NCI-H774 (cell line): Measurements from ENCODE around the gene PSAPL1.

ENCODE experiments used
- DNase-seq: peaks from one replicate; lab custom pipeline; 2025; lab: John Stamatoyannopoulos, UW

PSAPL1 gene, protein sequence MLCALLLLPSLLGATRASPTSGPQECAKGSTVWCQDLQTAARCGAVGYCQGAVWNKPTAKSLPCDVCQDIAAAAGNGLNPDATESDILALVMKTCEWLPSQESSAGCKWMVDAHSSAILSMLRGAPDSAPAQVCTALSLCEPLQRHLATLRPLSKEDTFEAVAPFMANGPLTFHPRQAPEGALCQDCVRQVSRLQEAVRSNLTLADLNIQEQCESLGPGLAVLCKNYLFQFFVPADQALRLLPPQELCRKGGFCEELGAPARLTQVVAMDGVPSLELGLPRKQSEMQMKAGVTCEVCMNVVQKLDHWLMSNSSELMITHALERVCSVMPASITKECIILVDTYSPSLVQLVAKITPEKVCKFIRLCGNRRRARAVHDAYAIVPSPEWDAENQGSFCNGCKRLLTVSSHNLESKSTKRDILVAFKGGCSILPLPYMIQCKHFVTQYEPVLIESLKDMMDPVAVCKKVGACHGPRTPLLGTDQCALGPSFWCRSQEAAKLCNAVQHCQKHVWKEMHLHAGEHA

DNA sequence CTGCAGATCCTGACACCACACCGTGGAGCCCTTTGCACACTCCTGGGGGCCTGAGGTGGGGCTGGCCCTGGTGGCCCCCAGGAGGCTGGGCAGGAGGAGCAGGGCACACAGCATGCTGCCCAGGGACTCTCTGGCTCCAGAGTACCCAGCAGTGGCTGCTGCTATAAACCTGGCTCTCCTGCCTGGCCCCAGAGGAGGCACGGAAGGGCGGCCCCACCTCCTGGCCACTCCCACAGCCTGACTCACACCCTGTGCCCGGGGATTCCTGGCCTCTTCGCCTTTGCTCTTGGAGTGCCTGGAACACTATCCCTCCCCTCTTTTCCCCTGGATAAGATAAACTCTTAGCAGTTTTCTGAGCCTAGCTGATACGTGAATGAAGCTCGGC is at the start of gene PSAPL1:
PSAPL1 (minus strand) TSS at position 165 of the 385 bp plus-strand sequence; CDS start at position 114, 51 bp downstream.
- no peak for DNase-seq

DNA sequence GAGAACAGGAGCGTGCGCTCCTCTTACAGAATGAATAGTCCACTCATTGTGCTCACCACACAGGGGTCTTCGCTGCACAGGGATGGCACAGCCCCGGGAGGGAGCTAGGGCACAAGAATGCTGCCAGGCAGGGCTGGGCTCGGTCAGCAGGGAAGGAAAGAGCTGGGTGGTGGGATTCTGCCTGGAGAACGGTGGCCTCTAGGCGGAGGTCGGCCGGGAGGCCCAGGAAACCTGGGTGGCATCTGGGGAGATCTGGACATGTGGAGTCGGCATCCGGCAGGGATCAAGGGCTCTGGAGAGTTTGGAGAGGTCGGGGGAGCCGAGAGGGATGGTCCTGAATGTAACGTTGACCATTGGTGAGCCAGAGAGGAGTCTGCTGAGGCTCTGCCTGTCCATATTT is 46.5 kb upstream of the PSAPL1 start:
- no peak for DNase-seq

DNA sequence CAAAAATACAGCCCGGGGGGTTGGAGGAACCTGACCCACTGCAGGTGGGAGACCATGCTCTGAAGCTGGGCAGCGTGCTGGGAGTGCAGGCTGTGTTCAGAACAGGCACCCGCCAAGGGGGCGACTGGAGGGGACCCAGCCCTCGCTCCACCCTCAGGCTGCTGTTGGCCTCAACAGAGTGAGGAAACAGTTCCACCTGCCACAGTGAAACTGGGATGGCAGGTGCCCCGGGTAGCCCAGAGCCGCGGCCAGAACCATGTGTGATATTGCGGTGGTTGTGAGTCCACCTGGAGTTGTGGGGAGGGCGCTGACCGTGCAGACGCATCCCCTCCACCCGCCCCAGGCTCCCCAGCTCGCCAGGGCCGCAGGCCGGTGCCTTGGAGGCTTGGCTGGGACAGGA is 45.7 kb upstream of the PSAPL1 start:
- DNase-seq = no peak

DNA sequence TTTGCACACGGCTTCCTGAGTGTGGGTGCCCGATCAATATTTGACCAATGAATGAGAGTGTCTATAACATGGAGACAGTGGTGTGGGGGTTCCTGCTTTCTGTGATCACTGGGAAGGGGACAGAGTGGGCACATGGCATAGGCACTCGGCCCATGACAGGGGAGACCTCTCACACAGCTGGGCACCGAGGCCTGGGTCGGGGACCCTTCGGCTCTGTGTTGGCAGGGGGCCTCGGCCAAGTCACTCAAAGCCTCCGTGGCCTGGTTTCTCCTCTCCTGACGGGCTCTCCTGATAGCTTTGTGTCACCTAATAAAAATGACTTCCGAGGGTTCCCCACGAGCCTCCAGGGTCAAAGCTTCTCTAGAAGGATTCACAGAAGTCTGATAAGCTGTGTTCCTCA is 43.9 kb upstream of the PSAPL1 start:
- no peak for DNase-seq

DNA sequence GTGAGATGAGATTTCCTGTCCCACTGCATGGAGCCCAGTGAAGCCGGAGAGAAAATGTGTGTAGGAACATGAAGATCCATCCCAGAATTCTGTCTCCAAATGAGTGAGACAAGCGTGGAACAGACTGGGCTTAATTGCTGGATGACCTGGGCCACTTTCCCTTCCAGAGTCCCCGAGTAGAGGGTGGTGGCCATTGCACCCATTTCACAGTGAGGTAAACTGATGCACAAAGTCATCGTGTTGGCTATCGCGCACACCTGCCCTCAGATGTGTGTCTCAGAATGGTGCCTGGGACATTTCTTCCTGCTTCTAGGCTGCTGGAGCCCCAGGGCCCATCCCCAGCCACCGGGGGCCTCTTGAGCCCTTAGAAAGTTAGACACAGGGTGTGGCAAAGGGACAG is 43.0 kb upstream of the PSAPL1 start:
- no peak for DNase-seq

DNA sequence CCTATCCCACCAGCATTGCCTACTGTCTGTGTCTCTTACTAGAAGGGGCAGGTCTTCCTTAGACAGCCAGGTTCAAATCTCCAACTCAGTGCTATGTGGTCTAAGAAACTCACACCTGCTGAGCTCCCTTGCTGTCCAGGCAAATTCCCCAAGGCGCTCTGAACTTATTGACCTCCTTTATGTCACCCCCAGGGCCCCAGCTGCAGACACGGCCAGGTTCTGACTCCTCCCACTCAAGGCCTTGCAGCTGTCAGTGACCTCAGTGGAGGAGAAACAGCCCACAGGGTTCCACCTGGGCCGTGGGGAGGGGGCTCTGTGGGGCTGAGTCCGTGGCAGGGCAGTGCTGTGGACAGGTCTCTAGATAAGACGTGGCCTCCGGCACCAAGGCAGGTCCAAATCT is 42.1 kb upstream of the PSAPL1 start:
- no peak for DNase-seq

DNA sequence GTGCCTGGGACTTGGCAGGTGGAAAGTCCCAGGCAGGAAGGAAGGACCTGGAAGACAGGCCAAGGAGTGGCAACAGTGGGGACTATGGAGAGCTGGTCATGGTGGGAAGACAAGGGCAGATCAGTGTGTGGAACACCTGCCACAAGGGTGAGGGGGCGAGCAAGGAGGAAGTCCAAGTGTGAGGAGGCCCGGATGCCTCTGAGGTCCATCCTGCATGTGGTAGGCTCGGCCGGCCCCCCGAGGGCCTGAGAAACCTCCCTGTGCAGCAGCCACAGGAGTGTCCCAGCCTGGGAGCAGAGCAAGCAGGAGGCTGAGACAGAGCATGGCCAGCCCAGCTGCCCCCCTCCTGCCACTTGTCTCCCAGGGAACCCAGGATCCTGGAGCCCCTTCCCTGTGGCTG is 40.5 kb upstream of the PSAPL1 start:
- DNase-seq = no peak

DNA sequence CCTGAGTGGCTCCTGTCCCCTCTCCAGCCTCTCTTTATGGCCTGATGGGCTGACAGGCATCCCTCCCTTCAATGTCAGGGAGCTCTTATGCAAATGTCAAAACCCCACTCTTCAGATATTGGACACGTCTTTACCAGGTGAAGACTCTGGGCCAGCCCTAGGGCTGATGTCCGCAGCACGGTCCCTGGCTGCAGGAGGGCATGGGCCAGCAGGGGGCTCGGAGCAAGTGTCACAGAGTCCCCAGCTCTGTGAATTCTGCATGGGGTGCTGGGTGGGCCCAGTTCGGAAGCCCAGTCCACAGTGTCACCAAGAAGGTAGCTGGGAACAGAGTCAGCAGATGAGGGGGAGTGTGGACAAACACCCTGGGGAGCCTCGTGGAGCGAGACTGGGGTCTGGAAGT is 39.6 kb upstream of the PSAPL1 start:
- DNase-seq = no peak

DNA sequence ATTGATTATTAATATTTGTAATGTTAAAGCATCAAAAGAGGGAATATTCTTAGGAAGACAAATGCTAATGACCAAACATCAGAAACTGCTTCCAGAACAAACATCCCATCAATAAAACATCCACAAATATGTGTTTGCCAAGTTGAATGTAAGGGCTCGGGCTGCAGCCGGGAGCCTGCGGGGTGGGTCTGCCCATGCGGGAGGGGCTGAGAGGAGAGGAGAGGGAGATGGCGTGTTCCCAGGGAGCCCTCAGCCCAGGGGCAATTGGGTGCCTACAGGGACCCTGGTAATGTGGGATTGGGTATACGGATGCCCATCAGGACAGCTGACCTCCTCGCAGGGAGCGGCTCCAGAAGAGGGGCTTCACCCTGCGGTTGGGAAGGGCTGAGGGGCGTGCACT is 38.4 kb upstream of the PSAPL1 start:
- no peak for DNase-seq

DNA sequence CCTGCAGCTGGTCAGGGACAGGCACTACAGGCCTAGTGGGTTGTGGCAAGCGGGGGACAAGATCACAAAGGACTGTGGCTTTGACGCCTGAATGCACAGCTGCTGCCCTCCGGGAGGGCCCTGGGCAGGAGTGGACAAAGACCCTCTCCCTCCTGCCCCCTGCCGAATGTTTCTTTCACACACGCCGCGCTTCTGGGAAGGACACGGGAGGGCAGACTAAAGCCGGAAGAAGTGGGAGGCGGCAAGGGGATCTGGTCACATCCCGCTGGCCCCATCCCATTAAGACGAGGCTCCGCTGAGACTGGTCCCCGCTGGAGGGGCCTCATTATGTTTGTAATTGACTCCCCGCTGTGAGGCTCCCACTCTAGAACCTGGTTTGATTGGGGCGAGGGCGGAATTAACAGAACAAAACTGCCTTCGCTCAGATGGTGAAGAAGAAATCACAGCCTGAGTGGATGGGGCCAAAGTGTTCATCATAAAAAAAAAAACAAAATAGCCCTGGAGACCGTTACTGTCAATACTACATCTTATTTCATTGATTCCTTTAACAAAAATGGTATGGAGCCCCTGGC is 37.8 kb upstream of the PSAPL1 start:
- DNase-seq = no peak

DNA sequence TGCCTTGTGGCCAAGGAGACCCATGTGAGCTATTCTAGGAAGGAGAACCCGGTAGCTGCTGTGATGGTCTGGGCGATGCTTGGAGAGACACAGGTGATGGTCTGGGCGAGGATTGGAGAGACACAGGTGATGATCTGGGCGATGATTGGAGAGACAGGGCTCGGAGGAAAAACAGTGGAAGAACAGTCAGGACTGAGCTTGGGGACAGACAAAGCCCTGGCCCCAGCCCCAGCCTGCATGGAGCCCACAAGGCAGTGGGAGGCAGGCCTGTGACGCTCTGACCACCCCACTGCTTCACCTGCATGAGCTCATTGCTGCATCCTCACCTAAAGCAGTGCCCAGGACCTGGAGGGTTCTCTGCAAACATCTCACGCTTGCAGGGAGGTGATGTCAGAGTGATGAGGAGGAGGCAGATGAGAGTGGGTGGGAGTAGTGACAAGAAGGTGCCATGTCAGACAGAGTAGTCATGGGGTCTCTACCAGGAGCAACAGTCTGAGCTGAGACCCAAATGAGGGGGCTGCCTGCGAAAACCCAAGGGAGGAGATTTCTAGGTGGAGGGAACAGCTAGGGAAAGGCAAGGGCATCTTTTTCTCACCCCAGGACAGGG is 35.9 kb upstream of the PSAPL1 start:
- DNase-seq = no peak

DNA sequence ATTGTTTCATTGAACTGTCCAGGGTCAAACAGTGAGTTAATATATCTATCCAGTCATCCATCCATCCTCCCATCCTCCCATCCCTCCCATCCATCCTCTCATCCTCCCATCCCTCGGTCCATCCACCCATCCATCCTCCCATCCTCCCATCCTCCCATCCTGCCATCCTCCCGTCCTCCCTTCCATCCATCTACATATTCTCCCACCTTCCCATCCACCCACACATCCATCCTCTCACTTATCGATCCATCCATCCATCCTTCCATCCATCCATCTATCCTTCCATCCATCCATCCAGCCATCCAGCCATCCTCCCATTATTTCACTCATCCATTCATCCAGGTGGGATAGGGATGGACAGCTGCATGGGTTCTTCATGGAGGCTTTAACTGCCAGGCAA is 35.4 kb upstream of the PSAPL1 start:
- no peak for DNase-seq

DNA sequence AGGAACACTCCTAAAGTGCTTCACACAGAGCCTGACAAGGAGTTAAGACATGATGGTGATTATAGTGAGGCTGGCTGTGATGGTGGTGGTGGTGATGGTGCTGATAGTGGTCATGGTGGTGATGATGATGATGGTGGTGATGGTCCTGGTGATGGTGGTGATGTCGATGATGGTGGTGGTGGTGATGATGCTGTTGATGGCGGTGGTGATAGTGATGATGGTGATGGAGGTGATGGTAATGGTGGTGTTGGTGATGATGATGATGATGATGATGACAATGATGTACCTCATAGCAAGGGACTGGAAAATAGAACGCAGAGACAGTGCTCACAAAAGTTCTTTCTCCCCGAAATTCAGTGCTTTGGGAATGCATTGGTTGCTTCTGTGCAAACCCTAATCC is 34.3 kb upstream of the PSAPL1 start:
- DNase-seq = no peak

DNA sequence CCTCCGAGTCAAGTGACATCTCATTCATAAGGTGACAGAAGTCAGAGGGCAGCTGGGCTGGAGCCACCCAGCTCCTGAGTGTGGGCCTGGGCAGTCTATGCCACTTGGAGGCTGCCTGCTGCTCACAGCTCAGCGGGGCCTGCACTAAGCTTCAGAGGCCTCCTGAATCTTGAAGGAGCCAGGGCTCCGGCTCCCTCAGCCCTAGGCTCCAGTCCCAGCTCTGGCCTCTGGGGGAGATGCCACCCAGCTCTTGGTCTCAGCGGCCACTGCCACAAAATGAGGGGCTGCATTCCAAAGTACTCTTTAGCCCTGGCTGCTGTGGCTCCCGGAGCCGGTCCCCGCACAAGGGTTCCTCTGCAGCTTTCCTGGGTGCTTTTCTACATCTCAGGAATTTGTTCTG is 32.7 kb upstream of the PSAPL1 start:
- no peak for DNase-seq

DNA sequence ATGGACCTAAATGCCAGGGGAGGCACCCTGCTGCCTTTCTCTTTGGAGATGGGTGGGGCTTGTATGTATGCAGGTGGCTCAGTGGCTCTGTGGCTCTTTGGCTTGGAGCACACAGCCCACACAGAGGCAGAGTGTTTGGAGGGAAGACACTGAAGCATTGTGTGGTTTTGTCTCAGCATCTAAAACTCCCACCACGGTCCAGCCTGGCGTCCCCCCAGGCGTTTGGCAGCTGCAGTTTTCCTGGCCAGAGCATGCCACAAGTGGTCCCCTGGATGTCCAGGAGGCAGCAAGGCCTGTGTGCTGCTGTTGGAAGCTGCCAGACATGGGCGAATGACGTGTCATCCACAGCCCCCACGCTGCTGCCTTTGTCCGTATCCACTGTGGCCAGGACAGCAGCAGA is 32.2 kb upstream of the PSAPL1 start:
- DNase-seq = no peak

DNA sequence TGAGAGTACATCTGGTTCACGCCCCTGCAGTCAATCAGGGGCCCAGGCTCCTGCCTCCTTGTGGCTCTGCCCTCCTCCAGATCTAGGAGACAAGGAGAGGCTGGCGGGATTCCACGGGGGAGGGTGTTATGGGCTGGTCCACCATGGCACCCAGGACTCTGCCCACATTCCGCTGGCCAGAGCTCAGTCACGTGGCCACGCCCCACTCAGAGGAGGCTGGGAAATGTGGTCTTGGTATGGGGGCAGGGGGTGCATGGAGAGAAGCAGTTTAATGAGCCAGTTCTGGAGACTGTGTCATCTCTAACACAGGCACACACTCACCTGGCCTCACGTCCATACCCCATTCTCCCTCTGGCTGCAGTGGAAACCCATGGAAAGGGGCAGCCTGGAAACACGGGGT is 31.5 kb upstream of the PSAPL1 start:
- no peak for DNase-seq

DNA sequence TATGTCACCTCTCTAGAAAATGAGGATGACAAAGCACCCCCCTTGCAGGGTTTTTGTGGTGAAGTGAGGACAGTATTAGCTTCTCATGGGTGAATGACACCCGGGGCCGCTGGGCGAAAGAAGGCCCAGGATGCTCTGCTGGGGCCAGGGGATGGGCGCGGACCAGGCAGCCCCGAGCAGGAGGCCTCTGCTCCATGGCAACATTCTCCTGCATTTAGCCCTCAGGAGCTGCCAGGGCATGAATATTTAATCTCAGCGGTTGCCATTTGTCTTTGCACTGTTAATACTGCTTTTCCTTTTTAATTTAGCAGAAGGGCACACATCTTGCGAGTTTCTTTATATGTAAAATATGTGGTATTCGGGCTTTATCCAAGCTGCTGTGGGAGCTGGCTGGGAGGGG is 30.3 kb upstream of the PSAPL1 start:
- DNase-seq = no peak

DNA sequence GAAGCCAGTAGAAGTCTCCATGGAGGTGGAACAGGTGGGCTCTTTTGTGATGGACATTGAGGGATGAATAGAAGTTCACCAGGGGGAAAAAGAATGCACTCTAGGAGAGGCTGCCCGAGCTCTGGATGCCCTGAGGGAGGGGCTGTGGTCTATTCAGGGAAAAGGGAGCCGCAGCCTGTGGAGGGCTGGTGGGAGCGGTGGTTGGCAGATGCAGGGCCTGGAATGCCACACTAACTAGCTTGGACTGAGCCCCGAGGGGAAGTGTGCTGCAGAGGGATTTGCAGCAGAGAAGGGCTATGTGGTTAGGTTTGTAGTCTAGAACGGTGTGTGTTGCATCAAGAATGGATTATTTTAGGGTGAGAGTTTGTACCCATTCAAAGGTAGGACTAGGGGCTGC is 29.5 kb upstream of the PSAPL1 start:
- no peak for DNase-seq

DNA sequence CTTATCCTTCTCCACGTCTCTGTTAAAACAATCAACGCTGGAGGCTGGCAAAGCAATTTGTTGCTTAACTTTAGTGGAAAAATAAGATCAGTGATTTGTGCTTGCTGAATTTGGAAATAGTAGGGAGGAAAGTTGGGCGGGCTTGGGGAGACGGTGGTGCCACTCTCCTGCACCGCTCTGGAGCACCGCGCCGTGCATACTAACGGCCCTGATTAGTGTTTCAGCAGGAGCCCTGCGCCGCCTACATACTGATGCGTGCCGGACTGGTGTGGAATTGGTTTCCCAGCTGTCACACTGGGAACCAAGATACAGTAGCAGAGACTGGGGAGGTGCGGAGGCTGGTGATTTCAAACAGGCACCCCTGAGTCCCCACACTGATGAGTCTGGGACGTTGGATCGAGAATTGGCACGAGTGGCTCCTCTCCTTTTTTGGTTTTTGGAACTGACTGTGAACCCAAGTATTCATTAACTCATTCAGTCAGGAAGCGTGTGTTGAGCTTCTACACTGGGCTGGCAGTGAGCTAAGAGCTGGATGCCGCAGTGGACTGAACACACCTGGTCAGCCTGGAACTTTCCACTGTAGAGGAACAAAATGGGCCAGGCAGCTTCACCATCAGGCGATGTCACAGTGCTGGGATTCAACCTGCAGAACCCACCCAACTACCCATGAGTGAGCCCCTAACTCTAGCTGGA is 29.0 kb upstream of the PSAPL1 start:
- no peak for DNase-seq

DNA sequence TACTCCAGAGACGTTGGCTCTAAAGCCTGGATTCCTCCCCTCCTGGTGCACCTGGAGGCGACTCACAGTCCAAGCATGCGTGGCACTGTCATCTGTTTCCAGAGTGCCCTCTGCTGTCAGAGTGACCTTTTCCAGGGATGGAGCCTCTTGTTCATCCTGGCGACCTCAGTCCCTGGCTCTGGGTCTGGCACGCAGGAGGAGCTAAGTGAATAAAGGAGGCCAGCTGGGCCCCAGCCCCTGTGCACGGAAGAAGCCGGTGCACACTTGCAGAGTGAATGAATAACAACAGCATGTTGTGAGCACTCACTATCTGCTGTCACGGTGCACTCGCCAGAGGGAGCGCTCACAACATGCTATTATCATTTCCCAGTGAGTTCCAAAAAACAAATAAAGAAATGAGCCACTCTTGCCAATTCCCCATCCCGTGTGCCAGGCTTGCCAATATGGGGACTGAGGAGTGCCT is 27.8 kb upstream of the PSAPL1 start:
- peak; percentile 45 for DNase-seq

DNA sequence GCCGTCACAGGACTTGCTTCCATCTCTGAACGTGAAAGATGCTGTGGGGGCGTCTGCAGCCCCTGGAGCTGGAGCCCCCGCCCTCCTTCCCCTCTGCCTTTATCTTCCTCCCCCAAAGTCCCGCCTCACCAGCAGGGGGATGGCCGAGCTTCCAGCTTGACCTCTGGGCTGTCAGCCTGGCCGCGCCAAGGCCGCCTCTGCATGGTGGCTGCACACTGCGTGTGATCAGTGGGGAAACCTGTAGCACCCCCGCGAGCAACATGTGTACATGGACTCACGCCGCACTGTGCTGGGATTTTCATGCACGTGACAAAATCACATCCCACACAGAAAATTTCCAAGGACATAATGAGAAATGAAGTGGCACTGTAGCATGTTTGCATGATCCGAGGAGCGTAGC is 26.5 kb upstream of the PSAPL1 start:
- no peak for DNase-seq

DNA sequence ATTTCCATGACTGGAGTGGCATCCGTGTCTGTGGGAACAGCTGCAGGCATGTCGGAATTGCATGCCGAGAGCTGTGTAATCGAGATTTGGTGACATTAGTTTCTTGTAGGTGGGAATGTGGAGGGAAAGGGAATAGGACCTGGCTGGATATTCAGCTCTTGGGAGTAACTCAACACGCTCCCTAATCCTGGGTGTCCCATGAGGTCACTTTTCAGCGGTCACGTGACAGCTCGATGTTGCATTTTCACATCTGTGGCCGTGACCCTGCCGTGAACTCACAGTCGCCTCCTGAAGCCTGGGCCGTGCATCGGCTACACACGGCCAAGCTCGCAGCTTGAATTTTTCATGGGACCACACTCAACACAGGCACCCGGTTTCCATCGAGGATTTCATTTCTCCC is 25.8 kb upstream of the PSAPL1 start:
- no peak for DNase-seq

DNA sequence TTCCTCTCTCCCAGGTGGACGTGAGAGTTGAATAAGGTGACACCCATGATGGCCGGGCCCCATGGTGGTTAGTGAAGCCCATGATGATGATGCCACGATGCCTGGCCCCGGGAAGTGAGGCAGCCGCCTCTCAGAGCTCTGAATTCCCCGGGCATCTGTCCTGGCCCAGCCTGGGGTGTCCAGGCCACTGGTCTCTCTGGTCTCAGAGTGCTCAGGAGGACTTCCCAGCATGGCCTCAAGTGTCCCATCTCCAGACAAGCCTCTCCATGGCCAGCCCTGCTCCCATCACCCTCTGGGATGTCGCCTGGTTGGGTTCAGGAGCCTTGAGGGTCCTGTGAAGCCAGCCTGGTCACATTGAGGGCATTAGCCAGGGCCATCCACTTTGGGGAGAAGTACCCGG is 24.7 kb upstream of the PSAPL1 start:
- no peak for DNase-seq
